RWPE2 (cell line): ENCODE measurements around the gene DENND2A.
A peak's percentile ranks its signal among the peaks of the same experiment; 100 is the strongest.

Source experiments
- ATAC-seq: fragments of 200-7000 bp; cut with Tn5 transposase; 3 replicates; pipeline ENCODE4 v1.9.1; 2021; ENCODE audit warnings: low read depth
- DNase-seq: peaks from one replicate; pipeline ENCODE4 v3.0.0-alpha.2; 2020; ENCODE audit warnings: low spot score
- H3K27ac ChIP-seq: fragments of 450-650 bp; 2 replicates; pipeline ENCODE4 v1.5.1; 2017; ENCODE audit warnings: mild to moderate bottlenecking; ENCODE audit not compliant: poor library complexity, severe bottlenecking
- H3K27me3 ChIP-seq: fragments of 250-450 bp; sonication (Bioruptor Pico); 2 replicates; pipeline ENCODE4 v1.5.1; 2021; ENCODE audit warnings: mild to moderate bottlenecking, moderate library complexity; ENCODE audit not compliant: insufficient read depth, poor library complexity, severe bottlenecking
- H3K36me3 ChIP-seq: fragments of 250-450 bp; sonication (Bioruptor Pico); 2 replicates; pipeline ENCODE4 v1.5.1; 2020; ENCODE audit warnings: low read depth, mild to moderate bottlenecking, moderate library complexity
- H3K4me1 ChIP-seq: fragments of 250-450 bp; sonication (Bioruptor Pico); 2 replicates; pipeline ENCODE4 v1.5.1; 2021; ENCODE audit warnings: mild to moderate bottlenecking, moderate library complexity; ENCODE audit not compliant: insufficient read depth, poor library complexity, severe bottlenecking
- H3K4me3 ChIP-seq: fragments of 250-450 bp; sonication (Bioruptor Pico); 2 replicates; pipeline ENCODE4 v1.5.1; 2021; ENCODE audit warnings: mild to moderate bottlenecking, moderate library complexity; ENCODE audit not compliant: severe bottlenecking
- H3K9me3 ChIP-seq: fragments of 250-450 bp; sonication (Bioruptor Pico); 2 replicates; pipeline ENCODE4 v1.5.1; 2021; ENCODE audit warnings: mild to moderate bottlenecking, moderate library complexity; ENCODE audit not compliant: severe bottlenecking
- CTCF ChIP-seq: fragments of 450-650 bp; IDR thresholded peaks from one replicate; pipeline ENCODE4 v1.5.1; 2017; ENCODE audit warnings: mild to moderate bottlenecking, moderate library complexity; ENCODE audit not compliant: poor library complexity, severe bottlenecking

Gene DENND2A

GRCh38 chr7:140609646-140610045 is 31.0 kb downstream of the DENND2A start:
- no peaks in the 10 kb centered on the region for H3K36me3 ChIP-seq
- peak; percentile 70; the same call in 2 of the 3 replicates for ATAC-seq

GRCh38 chr7:140607441-140607989 is 33.1 kb downstream of the DENND2A start:
- H3K27ac ChIP-seq, result no peak overlapping the region
- H3K9me3 ChIP-seq, result no peaks in the 10 kb centered on the region
- TF ChIP-seq CTCF, result no peak
- H3K4me1 ChIP-seq, result no peaks in the 10 kb centered on the region
- no peaks in the 10 kb centered on the region for H3K36me3 ChIP-seq
- no peak overlapping the region for H3K4me3 ChIP-seq
- no peak for ATAC-seq
- H3K27me3 ChIP-seq, result no peaks in the 10 kb centered on the region
- DNase-seq, result no peak

More at GRCh38 chr7:140609646-140610045, 31.0 kb downstream of the DENND2A start:
- H3K27me3 ChIP-seq, result no peaks in the 10 kb centered on the region
- H3K9me3 ChIP-seq, result no peaks in the 10 kb centered on the region
- no peak for DNase-seq
- H3K27ac ChIP-seq, result no peak overlapping the region
- no peaks in the 10 kb centered on the region for H3K4me1 ChIP-seq
- H3K4me3 ChIP-seq, result no peak overlapping the region
- TF ChIP-seq CTCF, result no peak

GRCh38 chr7:140605337-140605736 is 35.3 kb downstream of the DENND2A start:
- H3K4me3 ChIP-seq, result no peak overlapping the region
- TF ChIP-seq CTCF, result no peak
- H3K36me3 ChIP-seq, result no peaks in the 10 kb centered on the region
- H3K27me3 ChIP-seq, result no peaks in the 10 kb centered on the region
- no peaks in the 10 kb centered on the region for H3K4me1 ChIP-seq
- H3K27ac ChIP-seq, result no peak overlapping the region
- no peaks in the 10 kb centered on the region for H3K9me3 ChIP-seq
- ATAC-seq (peak; percentile 40; the same call in 1 of the 3 replicates), DNase-seq (no peak)

GRCh38 chr7:140604760-140605159 is 35.9 kb downstream of the DENND2A start:
- Histone ChIP-seq H3K27ac (no peak overlapping the region), H3K4me3 (no peak overlapping the region), H3K9me3 (no peaks in the 10 kb centered on the region), H3K27me3 (no peaks in the 10 kb centered on the region), H3K4me1 (no peaks in the 10 kb centered on the region), H3K36me3 (no peaks in the 10 kb centered on the region)
- ATAC-seq (peak; percentile 44; the same call in 2 of the 3 replicates), DNase-seq (no peak)
- no peak for TF ChIP-seq CTCF

GRCh38 chr7:140604076-140604475 is 36.5 kb downstream of the DENND2A start:
- Histone ChIP-seq H3K4me3 (no peak overlapping the region), H3K9me3 (no peaks in the 10 kb centered on the region), H3K36me3 (no peaks in the 10 kb centered on the region), H3K27ac (no peak overlapping the region), H3K27me3 (no peaks in the 10 kb centered on the region), H3K4me1 (no peaks in the 10 kb centered on the region)
- DNase-seq, result no peak
- ATAC-seq, result no peak
- TF ChIP-seq CTCF, result no peak
